ENCODE measurements around the gene OR51B2. TPM values are rescaled to one million over a fixed set of nuclear protein-coding genes. Genes with fewer than 3 reads are reported as not detected.
"Not testable (repeated sequence)": the region's sequence is repeated elsewhere in the genome, so short reads cannot be mapped to it uniquely, and the experiment has no call there.

The OR51B2 gene
- total RNA-seq, 1 experiment from 2014 or later = not detected

DNA sequence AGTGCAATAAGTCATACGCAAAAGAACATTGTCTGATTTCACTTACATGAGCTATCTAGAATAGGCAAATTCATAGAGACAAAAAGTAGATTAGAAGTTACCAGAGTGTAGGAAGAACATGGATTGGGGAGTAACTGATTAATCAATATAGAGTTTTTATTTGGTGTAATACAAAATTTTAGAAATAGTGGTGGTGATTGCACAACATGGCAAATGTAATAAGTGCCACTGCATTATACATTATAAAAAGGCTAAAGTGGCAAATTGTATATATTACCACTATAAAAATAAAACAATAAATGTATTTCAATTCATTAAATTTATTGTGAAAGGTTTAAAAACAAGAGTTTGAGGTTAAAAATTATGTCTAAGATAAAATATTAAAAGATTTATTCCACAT, 13.7 kb downstream of the OR51B2 start:
- DNase-seq (ENCODE audit: low spot score) = no peak

DNA sequence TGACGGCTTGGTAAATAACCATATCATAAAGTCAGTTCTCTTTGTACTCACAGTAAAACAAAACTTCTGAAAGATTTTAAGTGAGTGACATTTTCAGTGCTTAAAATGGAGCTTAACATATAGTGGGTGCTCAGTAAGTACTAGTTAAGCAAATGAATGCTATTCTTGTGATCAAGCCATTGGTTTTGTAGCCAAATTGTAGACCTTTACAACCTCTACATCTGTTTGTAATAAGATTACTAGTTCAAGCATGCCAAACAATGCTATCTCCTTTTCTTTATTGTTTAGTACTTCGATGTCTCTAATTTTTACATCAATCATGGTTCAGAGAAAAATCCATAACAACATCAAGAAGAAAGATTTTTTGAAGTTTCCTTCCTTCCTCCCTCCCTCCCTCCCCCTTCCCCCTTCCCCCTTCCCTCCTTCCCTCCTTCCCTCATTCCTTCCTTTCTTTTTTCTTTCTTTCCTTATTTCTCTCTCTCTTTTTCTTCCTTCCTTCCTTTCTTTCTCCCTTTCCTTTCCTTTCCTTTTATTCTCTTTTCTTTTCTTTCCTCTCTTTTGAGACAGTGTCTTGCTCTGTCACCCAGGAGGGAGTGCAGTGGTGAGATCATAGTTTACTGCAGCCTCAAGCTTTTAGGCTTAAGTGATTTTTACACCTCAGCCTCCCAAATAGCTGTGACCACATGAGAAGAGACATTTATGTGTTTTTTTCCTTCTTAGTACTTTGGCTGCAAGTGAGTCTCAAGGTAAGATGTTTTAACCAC, 16.7 kb downstream of the OR51B2 start:
- no peak for DNase-seq (ENCODE audit: low spot score)

GRCh38 chr11:5304046-5304445, 20.1 kb downstream of the OR51B2 start:
- no peak for DNase-seq (ENCODE audit: low spot score)

DNA sequence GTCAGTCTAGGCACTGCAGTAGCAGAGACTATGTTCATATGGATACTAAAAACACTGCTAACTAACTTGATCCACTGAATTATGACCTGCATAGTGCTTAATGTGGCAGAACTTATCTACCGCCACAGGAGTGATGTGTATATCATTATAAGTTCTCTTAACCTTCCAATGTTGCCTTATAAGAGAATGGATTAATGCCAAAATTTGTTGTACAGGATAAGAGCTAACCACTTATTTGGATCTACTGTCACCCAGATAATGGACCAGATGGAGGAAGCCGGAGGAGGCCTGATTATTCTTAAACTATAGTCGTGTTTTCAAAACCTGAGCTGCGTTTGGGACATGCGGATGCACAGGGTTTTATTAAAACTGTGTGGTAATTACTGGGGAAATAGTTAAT, 20.5 kb downstream of the OR51B2 start:
- DNase-seq (ENCODE audit: low spot score) = no peak

DNA sequence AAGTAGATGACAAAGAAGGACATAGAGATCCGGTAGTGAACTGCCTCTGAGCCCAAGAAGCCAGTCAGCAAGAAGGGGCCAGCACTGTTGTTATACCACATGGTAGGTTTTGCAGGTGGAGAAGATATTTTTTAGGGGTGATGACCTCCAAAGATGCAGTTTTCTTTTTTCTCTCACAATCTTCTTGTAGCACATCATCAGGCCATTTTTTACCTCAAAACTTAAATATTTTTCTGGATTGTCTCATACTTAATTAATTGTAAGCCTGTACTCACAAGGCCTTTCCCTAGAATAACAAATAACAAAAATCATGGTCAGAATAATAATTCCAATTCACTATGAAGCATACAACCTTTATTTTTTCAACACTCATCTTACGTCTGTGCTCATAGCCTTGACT, 22.3 kb downstream of the OR51B2 start, which contains the start of gene OR51B4:
Gene OR51B4 (minus strand): TSS at position 101 of the 400 bp plus-strand sequence. CDS start 0 bp downstream, at position 101.
- DNase-seq (ENCODE audit: low spot score) = no peak

DNA sequence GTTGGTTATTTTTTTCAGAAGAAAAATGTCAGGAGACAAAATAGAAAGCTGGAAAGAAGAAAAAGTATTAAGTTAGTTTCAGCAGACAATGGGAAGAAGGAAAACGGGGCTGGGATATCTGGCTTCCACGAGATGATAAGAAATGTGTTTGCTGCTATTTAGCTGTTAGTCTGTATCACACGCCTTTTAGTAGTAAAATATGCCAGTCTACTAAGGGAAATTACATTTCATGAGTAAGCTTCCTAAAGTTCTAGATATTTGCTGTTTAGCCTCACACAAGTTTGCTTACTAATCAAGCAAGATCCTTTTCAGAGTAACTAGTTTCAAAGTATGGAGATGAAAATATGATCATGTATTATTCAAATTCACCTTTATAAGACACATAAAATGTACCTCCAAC, 23.8 kb downstream of the OR51B2 start:
- no peak for DNase-seq (ENCODE audit: low spot score)

- DNase-seq (ENCODE audit: low spot score) = no peak
Observed at GRCh38 chr11:5298451-5298850, 25.6 kb downstream of the OR51B2 start.

DNA sequence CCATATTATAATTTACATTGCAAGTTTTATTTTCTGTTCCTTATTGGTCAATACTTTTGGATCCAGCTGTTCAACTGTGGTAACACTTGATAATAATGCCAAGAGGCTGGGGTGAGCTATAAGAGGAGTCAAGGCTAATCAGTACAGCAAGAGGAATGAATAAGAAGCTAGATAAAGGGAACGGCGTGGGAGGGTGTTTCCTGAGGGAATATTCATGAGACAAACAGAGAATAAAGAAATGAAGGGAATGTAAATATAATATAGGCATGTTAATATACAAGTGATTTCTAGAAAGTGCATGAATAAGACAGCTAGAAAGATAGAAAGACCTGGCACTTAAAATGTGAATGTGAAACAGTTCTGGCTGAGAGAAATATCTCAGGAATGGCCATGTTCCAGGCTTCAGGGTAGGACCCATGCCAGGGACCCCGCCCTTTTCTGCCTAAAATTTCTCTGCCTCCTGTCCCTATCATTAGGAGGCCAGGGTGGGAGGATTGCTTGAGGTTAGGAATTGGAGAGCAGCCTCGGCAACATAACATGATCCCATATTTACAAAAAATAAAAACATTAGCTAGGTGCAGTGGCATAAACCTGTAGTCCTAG, 26.3 kb downstream of the OR51B2 start:
- DNase-seq (ENCODE audit: low spot score) = no peak

- DNase-seq (ENCODE audit: low spot score) = not testable (repeated sequence)
Observed at GRCh38 chr11:5294342-5294995, 29.6 kb downstream of the OR51B2 start.

DNA sequence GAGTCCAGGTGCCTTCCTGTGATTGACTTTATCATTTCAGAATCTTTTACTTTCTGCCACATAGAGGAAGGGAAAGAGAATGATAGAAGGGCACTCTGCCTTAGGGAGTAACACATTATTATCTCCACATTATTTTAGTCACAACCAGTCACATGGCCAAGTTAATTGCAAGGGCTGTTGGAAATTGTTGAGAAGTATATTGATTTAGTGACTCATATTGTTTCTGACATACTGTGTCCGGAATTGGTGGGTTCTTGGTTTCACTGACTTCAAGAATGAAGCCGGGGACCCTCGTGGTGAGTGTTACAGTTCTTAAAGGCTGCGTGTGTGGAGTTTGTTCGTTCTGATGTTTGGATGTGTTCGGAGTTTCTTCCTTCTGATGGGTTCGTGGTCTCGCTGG, 31.1 kb downstream of the OR51B2 start:
- no peak for DNase-seq (ENCODE audit: low spot score)

DNA sequence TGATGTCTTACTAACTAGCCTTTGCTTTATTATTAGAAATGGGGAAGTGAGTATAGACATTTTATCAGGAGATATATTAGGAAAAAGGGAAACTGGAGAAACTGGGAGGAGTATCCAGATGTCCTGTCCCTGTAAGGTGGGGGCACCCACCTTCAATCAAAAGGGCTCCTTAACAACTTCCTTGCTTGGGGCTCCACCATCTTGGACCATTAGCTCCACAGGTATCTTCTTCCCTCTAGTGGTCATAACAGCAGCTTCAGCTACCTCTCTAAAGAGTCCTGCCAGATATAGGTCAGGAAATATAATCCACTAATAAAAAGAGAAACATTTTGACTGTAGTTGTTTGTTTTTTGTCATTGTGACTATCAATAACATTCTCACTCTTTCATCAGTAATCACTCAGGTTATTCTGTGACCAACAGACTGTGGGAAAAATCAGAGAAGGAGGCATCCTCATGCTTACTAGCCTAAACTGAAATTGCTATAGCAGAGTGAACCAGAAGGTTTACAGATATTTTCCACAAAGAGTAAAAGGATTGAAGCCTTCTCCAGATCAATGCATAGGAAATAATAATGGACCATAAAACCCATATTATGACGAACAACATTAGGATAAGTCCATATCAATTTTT, 32.8 kb downstream of the OR51B2 start:
- DNase-seq (ENCODE audit: low spot score) = peak; percentile 54

GRCh38 chr11:5290106-5290505, 34.0 kb downstream of the OR51B2 start:
- DNase-seq (ENCODE audit: low spot score) = no peak

- DNase-seq (ENCODE audit: low spot score) = no peak
Observed at GRCh38 chr11:5289696-5290095, 34.4 kb downstream of the OR51B2 start.

GRCh38 chr11:5288906-5289550, 35.1 kb downstream of the OR51B2 start:
- DNase-seq (ENCODE audit: low spot score) = no peak

DNA sequence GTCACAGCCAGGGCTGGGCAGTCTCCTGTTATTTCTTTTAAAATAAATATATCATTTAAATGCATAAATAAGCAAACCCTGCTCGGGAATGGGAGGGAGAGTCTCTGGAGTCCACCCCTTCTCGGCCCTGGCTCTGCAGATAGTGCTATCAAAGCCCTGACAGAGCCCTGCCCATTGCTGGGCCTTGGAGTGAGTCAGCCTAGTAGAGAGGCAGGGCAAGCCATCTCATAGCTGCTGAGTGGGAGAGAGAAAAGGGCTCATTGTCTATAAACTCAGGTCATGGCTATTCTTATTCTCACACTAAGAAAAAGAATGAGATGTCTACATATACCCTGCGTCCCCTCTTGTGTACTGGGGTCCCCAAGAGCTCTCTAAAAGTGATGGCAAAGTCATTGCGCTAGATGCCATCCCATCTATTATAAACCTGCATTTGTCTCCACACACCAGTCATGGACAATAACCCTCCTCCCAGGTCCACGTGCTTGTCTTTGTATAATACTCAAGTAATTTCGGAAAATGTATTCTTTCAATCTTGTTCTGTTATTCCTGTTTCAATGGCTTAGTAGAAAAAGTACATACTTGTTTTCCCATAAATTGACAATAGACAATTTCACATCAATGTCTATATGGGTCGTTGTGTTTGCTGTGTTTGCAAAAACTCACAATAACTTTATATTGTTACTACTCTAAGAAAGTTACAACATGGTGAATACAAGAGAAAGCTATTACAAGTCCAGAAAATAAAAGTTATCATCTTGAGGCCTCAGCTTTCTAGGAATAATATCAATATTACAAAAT, 35.8 kb downstream of the OR51B2 start:
- no peak for DNase-seq (ENCODE audit: low spot score)

GRCh38 chr11:5286901-5287300, 37.2 kb downstream of the OR51B2 start:
- DNase-seq (ENCODE audit: low spot score) = no peak

DNA sequence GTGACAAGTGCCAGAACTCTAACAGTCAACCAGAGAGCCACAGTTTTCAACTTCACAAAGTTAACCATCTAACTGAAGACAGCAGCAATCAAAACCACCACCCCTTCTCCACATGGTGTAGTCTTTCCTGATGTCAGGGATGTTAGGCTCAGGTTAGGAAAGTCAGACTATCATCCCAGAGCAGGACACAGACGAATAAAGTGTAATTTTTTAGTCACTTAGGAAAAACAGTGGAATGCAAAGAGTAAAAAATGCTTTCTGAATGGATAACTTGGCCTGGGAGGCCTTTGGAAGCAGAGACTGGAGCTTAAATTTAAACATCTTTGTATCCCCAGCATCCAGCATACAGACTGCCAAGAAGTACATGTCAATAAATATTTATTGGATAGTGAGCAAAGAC, 37.7 kb downstream of the OR51B2 start:
- DNase-seq (ENCODE audit: low spot score) = no peak

GRCh38 chr11:5285703-5286340, 38.3 kb downstream of the OR51B2 start:
- DNase-seq (ENCODE audit: low spot score) = no peak

GRCh38 chr11:5284637-5285036, 39.5 kb downstream of the OR51B2 start:
- no peak for DNase-seq (ENCODE audit: low spot score)

GRCh38 chr11:5283882-5284281, 40.2 kb downstream of the OR51B2 start:
- DNase-seq (ENCODE audit: low spot score) = no peak

DNA sequence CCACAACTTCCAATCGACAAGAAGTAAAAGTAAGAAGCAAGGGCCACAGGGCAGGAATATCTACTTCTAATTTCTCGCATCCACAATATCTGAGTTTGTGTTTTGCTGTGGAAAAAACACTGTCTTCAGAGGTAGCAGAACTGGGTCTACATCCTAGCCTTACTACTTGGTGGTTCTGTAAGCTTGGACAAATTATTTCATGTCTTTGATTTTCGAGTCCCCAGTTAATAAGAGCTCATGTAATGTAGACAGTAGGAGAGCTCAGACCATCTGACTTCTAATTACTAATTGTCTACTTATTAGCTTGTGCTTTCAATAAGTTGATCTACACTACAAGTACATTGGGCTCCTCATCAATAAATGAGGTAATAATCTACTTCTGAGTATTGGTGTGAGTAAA, 41.0 kb downstream of the OR51B2 start:
- no peak for DNase-seq (ENCODE audit: low spot score)
